Osteoblast (primary cell): ENCODE data around the gene UBN1. TPM values are rescaled to one million over a fixed set of nuclear protein-coding genes. Genes with fewer than 3 reads are reported as not detected.

Source experiments
- DNase-seq: peaks from one replicate; pipeline ENCODE4 v3.0.0; 2011; ENCODE audit warnings: low spot score, mixed read lengths; ENCODE audit not compliant: insufficient read length; ENCODE audit errors: missing footprints
- H2AFZ ChIP-seq: 2 replicates; pipeline ENCODE4 v1.6.0; 2011; ENCODE audit warnings: mild to moderate bottlenecking, low read length
- H3K27ac ChIP-seq: 2 replicates; pipeline ENCODE4 v1.5.1; 2011; ENCODE audit warnings: mild to moderate bottlenecking, low read depth, low read length, moderate library complexity
- H3K27me3 ChIP-seq: 2 replicates; pipeline ENCODE4 v1.6.0; 2012; ENCODE audit warnings: mild to moderate bottlenecking, control low read depth, inconsistent platforms, low read length, moderate library complexity; ENCODE audit not compliant: insufficient read depth
- H3K36me3 ChIP-seq: 2 replicates; pipeline ENCODE4 v1.5.1; 2011; ENCODE audit warnings: mild to moderate bottlenecking, low read length, control low read depth, moderate library complexity; ENCODE audit not compliant: insufficient read depth
- H3K4me1 ChIP-seq: 2 replicates; pipeline ENCODE4 v1.5.1; 2011; ENCODE audit warnings: mild to moderate bottlenecking, low read length, control low read depth, moderate library complexity; ENCODE audit not compliant: insufficient read depth
- H3K4me2 ChIP-seq: 2 replicates; pipeline ENCODE4 v1.6.0; 2011; ENCODE audit warnings: mild to moderate bottlenecking, low read length; ENCODE audit not compliant: insufficient read depth
- H3K4me3 ChIP-seq: fragments of 200-600 bp; sonication (generic); 3 replicates; pipeline ENCODE4 v1.5.1; 2012; ENCODE audit warnings: mild to moderate bottlenecking, low read length, inconsistent platforms; ENCODE audit not compliant: insufficient read depth
- H3K79me2 ChIP-seq: 2 replicates; pipeline ENCODE4 v1.6.0; 2012; ENCODE audit warnings: mild to moderate bottlenecking, low read length, control low read depth, inconsistent platforms; ENCODE audit not compliant: insufficient read depth
- H3K9me3 ChIP-seq: 2 replicates; pipeline ENCODE4 v1.5.1; 2011; ENCODE audit warnings: low read depth, low read length, control low read depth
- H4K20me1 ChIP-seq: 2 replicates; pipeline ENCODE4 v1.6.0; 2012; ENCODE audit warnings: mild to moderate bottlenecking, low read length, control low read depth; ENCODE audit not compliant: insufficient read depth
- CTCF ChIP-seq: IDR thresholded peaks from 2 replicates; pipeline ENCODE4 v1.5.1; 2011; ENCODE audit warnings: mild to moderate bottlenecking, low read depth, low read length, moderate library complexity; ENCODE audit errors: extremely low read depth
- total RNA-seq: library from RNA; depleted of rRNA; stranded (reverse); fragments of >200 nt; gene quantifications from 2 replicates; pipeline ENCODE4 v1.2.3, GENCODE V29; 2012

The UBN1 gene
- total RNA-seq, 1 donor = 38.4 TPM

DNA sequence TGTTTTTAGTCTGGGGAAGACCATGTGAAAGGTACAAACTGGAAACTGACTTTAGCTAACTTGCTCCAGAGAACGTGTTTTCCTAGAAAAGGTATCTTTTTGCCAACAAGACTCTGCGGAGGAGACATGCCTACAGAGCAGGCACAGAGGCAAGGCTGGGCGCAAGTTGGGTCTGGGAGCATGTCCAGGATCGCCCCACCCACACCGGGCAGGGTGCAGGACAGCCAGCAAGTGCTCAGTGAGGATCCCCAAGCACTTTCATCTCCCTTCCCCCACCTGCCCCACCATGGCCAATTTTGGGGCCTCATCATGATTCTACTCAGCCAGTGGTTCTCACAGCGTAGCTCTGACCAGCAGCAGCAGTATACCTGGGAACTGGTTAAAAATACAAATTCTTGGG lies 26.6 kb upstream of the UBN1 start:
- Histone ChIP-seq H3K36me3 (peaks cover 70% of the 10 kb centered on the region), H2AFZ (no peak overlapping the region), H3K79me2 (no peaks in the 10 kb centered on the region), H3K27me3 (no peaks in the 10 kb centered on the region), H3K4me2 (no peak overlapping the region), H3K4me1 (no peaks in the 10 kb centered on the region), H3K9me3 (no peaks in the 10 kb centered on the region), H4K20me1 (peaks cover 7% of the 10 kb centered on the region), H3K4me3 (no peak overlapping the region), H3K27ac (no peak overlapping the region)
- no peak for DNase-seq
- TF ChIP-seq CTCF = no peak

GRCh38 chr16:4825196-4825595 lies 22.1 kb upstream of the UBN1 start:
- TF ChIP-seq CTCF = no peak
- no peak for DNase-seq
- Histone ChIP-seq H3K4me2 (no peak overlapping the region), H3K27ac (no peak overlapping the region), H2AFZ (no peak overlapping the region), H3K79me2 (no peaks in the 10 kb centered on the region), H3K9me3 (no peaks in the 10 kb centered on the region), H3K36me3 (peaks cover 80% of the 10 kb centered on the region), H3K4me3 (no peak overlapping the region), H4K20me1 (peaks cover 16% of the 10 kb centered on the region), H3K4me1 (no peaks in the 10 kb centered on the region), H3K27me3 (no peaks in the 10 kb centered on the region)

DNA sequence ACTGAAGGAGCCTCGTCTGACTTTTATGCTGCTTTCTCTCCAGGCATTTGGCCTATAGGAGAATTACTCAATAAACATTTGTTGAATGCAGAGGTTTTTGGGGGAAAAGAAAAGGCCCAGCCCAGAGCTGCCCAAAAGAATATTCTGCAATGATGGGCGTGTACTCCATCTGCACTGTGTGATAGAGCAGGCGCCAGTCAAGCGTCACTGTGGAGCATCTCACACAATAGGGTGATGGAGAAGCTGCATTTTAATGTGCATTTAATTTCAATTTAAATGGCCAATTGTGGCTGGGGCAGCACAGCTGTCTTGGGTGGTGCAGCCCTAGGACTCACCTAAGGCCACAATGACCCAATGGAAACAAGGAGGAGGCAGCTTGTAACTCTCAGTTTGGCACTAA lies 20.8 kb upstream of the UBN1 start:
- Histone ChIP-seq H3K27ac (no peak overlapping the region), H3K36me3 (peaks cover 80% of the 10 kb centered on the region), H3K4me3 (no peak overlapping the region), H2AFZ (no peak overlapping the region), H3K4me2 (no peak overlapping the region), H3K4me1 (no peaks in the 10 kb centered on the region), H3K27me3 (no peaks in the 10 kb centered on the region), H3K9me3 (no peaks in the 10 kb centered on the region), H4K20me1 (peaks cover 13% of the 10 kb centered on the region), H3K79me2 (no peaks in the 10 kb centered on the region)
- DNase-seq = no peak
- no peak for TF ChIP-seq CTCF

DNA sequence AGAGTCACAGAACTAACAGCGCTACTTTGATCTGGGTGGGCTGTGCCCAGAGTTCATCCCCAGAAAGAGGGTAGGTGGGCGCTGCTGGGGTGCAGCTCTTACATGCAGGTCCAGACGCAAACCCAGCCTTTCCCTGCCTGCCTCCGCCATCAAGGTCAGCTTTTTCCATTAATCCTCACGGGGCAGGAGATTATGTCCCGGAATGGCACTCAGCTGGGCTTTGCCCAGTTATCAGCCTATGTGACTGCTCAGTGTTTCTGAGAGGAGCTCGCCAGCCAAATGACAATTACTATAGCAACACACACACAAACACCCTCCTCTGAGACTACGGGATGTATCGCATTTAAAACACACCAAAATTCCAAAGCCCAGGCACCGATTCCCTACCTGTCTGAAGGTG lies 20.3 kb upstream of the UBN1 start:
- Histone ChIP-seq H3K4me3 (no peak overlapping the region), H3K4me1 (no peaks in the 10 kb centered on the region), H3K27ac (no peak overlapping the region), H3K9me3 (no peaks in the 10 kb centered on the region), H3K36me3 (peaks cover 80% of the 10 kb centered on the region), H4K20me1 (peaks cover 13% of the 10 kb centered on the region), H3K79me2 (no peaks in the 10 kb centered on the region), H3K4me2 (no peak overlapping the region), H3K27me3 (no peaks in the 10 kb centered on the region), H2AFZ (no peak overlapping the region)
- DNase-seq = no peak
- no peak for TF ChIP-seq CTCF
